ENCODE measurements around the gene SMAD3.
"Not testable (repeated sequence)": the region's sequence is repeated elsewhere in the genome, so short reads cannot be mapped to it uniquely, and the experiment has no call there.

Gene SMAD3

DNA sequence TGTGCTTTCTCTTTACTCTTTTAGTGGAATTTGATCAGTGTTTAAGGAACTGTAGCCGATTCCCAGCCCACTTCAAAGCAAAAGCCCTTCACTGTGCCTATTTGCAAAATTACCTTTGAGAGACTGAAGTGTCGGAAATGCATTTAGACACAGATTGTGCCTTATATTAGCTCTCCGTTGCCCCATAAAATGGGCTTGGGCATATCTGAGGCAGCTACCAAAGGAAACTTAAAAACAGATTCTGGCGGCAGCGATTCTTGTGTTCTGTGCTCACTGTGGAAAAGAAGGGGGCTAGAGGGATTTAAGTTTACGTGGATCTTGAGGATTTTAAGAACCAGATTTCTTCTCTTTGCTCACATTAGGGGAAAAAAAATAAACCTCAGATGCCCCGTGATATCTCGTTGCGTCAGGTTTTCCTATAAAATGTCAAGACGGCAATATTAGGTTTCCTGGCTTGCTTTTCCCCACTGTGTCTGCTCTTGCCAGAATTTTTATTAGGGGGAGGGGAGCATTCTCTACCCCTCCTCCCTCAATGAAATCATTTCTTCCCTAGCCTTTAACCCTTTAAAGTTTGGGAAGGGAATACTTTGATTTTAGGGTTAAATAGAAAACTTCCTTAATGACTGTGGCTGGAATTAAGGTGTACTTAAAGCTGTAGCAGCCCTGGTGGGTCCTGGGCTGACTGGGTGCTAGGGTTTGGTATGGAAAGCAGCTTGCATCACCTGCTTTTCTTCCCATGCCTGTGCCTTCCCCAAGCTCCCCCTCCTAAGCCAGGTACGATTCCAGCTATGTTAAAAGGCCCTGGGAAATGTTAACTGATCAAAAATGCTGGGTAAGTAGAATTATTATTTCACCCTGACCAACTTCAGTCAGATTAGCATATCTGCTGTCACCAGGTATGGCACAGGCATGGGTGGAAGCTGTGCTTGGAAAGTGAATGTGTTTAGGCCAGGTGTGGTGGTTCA, 73.8 kb downstream of the SMAD3 start:
- in situ Hi-C loops (cut with MboI; ENCODE audit: low sequenced_read_pairs), result no loop called here

DNA sequence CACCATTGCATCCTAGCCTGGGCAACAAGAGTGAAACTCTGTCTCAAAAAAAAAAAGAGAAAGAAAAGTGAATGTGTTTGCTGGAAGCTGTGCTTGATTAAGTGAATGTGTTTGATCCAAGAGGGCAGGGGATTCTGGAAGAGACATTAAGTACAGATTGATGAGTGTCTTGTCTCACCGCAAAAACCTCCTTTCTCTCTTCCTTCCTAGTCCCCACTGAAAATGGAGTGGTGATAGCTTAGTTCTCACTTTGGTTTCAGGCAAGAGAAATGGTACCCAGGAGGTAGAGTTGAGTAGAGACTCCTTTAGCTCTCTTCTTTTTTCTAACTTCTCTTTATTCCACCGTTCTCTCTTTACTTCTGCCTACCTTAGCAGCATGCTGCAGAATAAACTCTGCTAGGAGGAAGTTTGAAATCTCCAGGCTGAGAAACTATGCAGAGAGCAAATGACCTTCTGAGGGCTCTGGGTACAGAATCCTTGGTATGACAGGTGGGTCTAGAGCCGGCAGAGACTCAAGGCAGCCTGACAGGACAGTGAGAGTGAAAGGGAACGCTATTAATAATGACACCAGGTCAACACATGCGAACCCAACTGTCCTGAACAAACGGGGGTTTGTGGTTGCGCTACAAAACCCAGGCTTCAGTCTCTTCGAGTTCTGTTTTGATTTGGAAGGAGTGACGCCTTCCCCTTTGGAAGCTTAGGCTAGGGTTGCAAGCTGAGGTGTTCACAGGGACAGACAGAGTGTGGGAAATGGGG, 74.9 kb downstream of the SMAD3 start:
- in situ Hi-C loops (cut with MboI; ENCODE audit: low sequenced_read_pairs), result no loop called here

DNA sequence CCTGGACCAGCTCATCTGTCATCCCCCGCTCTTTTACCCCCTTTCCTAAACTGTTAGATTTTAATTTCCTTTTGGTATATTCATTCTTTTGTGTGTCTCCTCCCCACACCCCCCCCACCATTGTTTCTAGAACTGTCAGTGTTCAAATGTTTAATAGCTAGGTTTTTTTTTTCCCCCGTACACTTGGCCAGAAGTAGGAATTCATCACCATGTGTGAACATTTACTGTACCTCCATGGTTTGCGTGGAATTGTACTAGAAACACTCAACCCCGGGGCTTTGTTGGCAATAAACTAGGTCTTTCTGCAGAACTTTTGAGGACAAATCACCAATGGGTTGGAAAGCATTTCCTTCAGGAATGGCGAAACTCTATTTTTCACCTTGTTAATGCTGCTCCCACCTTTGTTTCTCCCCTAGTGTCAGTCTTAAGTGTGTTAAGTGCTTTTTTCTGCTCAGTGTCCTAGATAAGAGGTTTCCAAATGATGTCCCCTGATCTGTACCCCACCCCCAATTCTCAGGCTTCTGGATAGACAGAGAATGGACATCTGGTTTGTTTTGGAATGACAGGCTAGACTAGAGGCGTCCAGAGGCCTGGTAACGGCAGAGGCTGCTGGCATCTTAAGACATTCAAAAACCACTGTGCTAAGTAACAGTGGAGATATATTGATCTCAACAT, 76.8 kb downstream of the SMAD3 start:
- in situ Hi-C loops (cut with MboI; ENCODE audit: low sequenced_read_pairs), result no loop called here

DNA sequence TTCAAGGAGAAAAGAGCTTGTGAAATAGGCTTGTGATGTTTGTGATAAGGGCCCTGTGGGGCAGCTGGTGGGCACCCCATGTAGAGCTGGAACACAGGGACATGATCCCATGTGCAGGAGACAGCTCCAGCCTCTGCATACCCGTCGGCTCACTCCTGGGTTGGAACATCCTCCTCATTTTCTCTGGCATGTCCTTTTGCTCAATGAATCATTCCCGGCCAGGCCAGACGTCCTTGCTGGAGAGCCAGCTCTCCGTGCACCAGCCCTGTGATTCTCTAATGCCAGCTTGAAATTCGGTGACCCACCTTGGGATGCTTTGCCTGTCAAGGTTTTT, 77.3 kb downstream of the SMAD3 start:
- in situ Hi-C loops (cut with MboI; ENCODE audit: low sequenced_read_pairs), result no loop called here

DNA sequence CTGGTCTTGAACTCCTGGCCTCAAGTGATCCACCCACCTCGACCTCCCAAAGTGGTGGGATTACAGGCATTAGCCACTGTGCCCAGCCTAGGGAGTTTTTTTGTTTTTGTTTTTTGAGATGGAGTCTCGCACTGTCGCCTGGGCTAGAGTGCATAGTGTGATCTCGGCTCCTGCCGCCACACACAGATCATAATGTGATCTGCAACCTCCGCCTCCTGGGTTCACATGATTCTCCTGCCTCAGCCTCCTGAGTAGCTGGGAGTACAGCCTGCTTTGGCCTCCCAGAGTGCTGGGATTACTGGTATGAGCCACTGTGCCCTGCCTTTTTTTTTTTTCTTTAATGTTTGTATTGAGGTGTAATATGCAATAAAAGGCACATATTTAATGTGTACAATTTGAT, 78.2 kb downstream of the SMAD3 start:
- in situ Hi-C loops (cut with MboI; ENCODE audit: low sequenced_read_pairs), result no loop called here

DNA sequence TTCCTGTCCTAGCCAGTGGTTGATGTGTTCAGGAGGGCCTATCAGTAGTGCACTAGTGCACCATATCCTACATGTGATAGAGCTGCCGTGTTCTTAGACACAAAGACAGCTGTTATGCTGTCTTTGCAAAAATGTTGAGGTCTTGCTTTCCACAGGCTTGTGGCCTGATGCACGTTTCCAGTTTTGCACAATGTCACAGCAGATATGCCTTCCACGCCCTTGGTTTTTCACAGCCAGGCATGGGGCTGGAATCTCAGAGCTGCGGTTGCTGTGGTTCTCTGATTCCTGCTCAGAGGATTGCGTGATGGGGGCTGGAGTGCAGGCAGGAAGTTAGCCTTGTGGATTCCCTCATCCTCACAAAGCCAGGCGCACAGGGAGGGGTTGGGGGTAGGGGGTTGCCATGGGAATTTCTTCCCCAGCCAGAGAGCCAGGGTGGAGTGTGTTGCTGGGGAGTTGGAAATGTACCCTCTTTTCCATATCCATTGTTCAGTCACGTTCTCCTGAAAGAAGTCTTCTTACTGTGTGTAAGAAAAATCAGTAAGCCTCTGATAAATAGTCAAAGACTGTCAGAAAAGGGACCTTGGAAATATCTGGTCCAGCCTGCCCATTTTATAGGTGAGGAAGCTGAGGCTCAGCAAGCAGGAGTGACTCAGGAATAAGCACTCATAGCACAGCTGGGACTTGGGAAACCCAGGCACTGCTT, 79.4 kb downstream of the SMAD3 start:
- in situ Hi-C loops (cut with MboI; ENCODE audit: low sequenced_read_pairs), result no loop called here

DNA sequence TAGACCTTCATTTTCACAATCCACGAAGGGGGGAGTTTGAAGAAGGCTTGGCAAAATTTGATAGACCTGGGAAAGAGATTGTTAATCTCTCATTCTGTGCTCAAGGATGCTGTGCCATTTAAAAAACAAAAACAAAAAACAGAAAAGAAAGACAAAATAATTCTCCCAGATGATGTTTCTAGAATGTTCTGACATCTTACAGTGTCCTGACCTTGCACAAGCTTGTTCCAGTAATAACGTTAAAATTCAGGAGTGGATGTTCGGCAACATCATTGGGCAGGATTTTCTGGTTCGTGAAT, 79.9 kb downstream of the SMAD3 start:
- in situ Hi-C loops (cut with MboI; ENCODE audit: low sequenced_read_pairs), result no loop called here

DNA sequence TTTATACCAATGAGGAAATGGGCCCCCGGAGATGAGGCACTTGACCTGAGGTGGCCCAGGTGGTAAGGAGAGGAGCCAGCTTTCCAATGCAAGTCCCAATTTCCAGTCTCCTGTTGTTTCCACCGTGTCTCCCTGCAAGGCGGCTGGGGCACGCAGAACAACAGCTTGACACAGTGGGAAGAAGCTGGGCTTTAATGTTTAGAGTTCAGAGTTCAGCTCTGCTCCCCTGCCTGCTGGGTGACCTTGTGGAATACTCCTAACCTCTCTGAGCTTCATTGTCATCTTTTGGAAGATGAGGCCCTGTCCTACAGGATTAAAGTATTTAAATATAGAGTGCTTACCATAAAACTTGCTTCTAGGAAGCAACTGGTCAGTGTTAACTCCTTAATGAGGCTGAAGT, 80.3 kb downstream of the SMAD3 start:
- in situ Hi-C loops (cut with MboI; ENCODE audit: low sequenced_read_pairs), result no loop called here

DNA sequence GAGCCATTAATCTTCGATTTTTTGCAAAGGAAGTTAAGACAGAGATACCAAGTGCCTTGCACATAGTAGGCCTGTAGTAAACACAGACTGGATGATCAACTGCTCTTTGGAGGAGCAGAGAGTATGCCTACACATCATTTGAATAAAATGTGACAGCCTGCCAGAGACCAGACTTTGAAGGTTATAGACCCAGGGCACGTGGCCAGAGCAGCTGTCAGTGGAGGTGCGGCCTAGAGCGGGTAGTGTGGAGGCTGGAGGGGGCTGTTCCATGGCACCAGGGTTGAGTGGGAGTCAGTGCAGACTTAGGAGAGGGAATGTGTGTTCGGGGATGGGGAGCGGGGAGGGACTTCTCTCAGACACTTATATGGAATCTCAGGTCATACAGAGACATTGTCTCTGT, 80.8 kb downstream of the SMAD3 start:
- in situ Hi-C loops (cut with MboI; ENCODE audit: low sequenced_read_pairs), result no loop called here

DNA sequence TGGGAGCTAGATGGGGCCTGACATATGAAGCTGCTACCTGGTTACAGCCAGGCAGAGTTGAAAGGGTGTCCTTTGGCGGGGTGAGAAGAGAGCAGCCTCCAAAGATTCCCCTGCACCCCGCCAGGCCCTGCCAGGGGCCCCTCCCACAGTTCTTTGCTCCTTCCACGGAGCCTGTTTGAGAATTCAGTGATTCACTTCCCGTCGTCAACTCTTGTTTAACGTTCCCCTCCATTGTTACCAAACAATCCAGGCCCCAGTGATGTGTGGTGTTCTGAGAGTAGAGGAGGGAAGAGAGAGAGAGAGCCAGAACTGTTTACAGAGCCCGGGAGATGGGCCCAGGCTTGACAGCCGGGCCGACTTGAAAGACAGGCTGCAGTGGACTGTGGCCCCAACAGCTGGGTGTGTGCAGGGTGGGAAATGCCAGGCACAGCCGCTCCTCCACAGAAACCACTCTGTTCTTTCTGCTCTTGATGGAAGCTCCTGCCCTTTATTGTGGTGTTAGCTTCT, 81.5 kb downstream of the SMAD3 start:
- in situ Hi-C loops (cut with MboI; ENCODE audit: low sequenced_read_pairs), result no loop called here

DNA sequence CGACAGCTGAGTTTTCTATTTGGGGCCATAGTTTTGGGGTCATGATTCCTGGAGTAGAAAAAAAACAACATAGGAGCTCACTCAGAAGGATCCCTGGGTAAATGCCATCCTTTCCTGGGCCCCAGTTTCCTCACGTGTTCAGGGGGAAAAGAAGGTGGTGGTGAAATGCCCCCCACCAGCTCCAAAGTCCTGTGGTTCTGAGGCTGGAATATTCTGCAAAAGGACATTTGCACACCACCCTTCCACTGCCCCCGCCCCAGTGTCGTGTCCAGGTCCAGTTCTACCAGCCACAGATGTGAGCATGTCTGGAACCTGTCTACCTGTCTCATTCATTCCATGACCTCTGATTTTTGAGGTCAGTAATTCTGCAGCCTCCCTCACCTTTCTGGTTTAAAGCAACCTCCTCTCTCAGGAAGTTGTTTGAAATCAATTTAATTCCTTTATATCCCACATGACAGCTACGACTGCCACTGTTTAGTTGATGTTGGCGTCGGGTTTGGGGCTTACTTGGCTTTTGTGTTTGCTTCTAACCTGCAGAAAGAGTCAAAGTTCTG, 82.1 kb downstream of the SMAD3 start:
- in situ Hi-C loops (cut with MboI; ENCODE audit: low sequenced_read_pairs), result no loop called here

DNA sequence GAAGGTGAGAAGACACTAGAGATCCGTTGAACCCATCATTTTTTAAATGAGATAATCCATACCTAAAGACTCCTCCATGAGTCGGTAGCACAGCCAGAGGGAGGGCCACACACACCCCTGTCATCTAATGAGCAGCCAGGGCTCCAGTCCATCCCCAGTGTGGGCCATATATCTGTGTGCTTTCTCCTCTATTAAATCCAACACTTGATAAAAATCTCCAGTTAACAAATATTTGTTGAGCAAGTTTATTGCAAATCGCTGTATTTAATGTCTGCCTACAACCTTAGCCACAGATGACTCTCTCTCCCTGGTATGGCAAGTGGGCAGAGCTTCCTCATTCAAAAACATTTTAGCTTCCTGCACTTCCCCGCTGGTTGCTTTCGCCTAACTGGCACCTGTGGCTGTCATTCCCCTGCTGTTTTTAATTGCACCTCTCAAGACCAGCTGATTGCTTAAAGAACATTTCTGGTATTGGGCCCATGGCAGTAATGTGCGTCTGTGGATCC, 82.8 kb downstream of the SMAD3 start:
- in situ Hi-C loops (cut with MboI; ENCODE audit: low sequenced_read_pairs), result no loop called here

DNA sequence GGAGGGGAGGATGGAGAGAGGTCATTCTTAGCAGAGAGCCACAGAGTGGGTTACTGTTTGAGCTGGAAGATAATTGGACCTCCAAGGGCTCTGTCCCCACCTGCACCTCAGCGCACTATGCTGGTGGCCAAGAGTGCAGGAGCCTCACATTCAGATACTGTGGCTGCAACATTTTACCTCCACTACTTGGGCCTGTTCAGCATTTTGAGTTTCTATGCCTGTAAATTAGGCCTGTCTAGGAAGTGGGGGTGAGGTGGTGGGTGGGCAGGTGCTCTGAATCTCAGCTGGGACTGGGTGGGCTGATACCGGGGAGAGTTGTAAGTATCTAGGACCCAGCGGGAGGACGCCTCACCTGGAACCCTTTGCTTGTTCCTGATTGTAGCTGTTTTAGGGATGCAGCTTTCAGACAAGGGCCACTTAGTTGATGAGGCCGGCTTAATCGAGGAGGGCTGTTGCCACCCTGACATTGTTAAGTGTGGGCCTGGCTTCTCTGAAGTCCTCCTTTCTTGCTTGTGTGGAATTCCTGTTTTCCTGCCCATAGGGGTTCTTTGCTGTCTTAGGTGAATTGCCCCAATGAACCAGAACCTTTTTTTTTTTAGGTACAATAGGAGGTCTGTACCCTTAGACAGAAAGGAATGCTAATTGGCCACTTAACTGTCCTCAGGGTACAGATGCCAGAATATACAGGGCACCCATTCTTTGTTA, 83.8 kb downstream of the SMAD3 start:
- in situ Hi-C loops (cut with MboI; ENCODE audit: low sequenced_read_pairs), result no loop called here

DNA sequence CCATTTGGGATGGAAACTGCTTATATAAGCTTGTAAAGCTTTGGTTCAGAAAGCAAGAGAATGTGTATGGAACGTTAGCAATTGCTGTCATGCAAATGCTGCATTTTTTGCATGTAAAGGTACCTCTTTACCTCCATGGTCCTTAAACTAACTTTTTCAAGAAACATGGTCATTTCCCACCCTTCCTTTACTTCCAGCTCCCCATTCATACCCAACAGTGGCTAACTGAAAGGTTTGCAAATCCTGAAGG, 84.3 kb downstream of the SMAD3 start:
- in situ Hi-C loops (cut with MboI; ENCODE audit: low sequenced_read_pairs), result no loop called here

DNA sequence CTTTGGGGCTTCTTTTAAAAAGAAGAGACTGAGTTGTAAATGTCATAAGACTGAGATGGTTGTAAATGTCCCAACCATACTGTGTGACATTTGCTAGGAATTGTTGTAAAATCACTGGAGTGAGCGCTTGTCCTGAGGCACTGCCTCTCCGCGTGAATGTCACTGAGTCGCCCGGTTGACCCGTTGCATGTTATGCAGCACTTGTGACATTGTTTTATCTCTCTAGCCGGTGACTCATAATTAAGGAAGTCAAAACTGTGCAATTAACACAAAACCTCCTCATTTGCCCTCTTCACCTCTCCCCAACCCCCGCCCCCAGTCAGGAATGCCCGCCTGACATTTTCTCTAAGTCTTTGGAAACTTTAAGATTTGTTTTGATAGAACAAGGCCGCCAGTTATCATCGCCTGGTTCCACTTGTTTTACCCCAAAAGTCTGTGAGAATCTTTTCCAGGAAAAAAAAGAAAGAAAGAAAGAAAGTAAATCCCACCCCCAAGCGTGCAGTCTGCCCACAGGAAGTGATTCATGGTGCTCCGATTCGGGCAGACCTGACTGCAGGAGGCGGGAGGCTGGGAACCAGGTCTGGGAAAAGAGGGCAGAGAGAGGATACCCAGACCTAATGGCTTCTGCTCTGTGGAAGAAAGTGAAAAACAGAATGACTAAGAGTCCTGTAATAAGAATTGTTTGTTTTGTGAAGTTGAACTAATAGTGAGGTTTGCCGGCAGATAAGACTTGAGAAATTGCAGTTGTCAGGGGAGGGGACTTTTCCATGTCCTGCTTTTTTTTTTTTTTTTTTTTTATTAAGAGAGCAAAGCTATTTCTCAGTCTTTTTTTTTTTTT, 84.8 kb downstream of the SMAD3 start:
- in situ Hi-C loops (cut with MboI; ENCODE audit: low sequenced_read_pairs), result no loop called here

DNA sequence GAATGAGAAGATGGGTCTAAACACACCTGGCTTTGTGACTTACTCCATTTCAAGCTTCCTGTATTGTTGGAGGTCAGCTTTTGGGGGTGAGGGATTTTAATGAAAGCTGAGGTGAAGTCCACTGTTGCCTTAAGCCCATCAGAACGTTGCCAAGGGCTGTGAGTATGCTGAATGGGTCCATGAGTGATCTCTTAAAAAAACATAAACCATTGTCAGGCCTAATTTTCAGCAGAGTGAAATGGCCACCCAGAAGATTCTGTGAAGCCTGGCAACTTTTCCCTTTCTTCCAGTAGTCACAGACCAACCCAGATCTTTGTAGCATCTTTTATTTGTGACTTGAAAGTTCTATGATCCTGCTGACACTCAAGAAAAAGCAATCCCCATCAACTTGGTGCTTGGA, 87.0 kb downstream of the SMAD3 start:
- in situ Hi-C loops (cut with MboI; ENCODE audit: low sequenced_read_pairs), result no loop called here

DNA sequence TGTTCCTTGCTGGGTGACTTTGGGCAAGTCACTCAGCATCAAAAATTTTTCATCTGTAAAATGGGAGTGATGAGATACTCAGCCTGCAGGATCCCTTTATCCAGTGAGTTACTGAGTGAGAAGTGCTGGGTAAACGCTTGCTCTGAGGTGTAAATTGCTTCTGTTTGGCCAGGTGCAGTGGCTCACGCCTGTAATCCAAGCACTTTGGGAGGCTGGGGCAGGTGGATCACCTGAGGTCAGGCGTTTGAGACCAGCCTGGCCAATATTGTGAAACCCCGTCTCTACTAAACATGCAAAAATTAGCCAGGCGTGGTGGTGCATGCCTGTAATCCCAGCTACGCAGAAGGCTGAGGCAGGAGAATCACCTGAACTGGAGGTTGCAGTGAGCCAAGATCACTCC, 87.6 kb downstream of the SMAD3 start:
- in situ Hi-C loops (cut with MboI; ENCODE audit: low sequenced_read_pairs), result not testable (repeated sequence)

DNA sequence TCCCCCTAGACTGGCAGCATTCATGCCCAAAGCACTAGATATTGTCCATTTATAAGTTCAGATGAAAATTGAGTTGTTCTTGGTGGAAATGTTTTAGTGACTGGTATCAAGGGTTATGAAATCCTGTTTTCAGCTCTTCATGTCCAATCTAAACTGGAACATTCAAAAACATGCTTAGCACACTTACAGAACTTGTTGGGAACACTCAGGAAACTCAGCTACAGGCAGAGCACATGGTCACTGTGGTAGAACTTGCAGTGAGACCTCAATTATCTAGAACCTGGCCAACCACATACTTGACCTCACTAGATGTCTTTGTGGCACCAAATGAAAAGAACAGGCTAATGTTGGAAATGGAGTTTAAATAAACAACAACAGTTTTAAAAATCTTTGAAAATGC, 88.8 kb downstream of the SMAD3 start:
- in situ Hi-C loops (cut with MboI; ENCODE audit: low sequenced_read_pairs), result no loop called here

DNA sequence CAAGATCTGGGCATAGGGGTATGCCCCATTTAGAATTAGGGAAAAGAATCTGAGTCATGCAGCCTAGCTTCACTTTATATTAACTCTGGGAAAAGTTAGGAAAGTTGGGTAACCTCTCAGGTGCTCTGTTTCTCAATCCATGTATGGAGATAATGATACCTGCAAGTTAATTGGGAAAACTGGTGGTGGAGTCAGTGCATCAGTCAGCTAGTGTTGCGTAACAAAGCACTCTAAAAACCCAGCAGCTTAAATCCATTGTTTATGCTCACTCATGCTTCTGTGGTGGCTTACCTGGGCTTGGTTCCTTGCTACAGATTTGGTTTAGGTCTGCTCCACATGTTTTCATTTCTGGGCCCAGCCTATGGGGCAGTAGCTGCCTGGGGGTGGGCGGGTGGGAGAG, 91.0 kb downstream of the SMAD3 start:
- in situ Hi-C loops (cut with MboI; ENCODE audit: low sequenced_read_pairs), result no loop called here

Data from HL-60/S4 treated with phorbol 12-myristate 13-acetate at 8.2 ng/mL for 4 days and 3 days (cell line).